ENCODE measurements around the gene SCGB2A2.

The SCGB2A2 gene

GRCh38 chr11:62269654-62270278 is at the start of gene SCGB2A2:
Gene SCGB2A2 (plus strand): TSS chr11:62270158. CDS start chr11:62270217, 59 bp downstream.
- peak; percentile 78 for DNase-seq (ENCODE audit: low read depth)
- TF ChIP-seq, protein P1, sequence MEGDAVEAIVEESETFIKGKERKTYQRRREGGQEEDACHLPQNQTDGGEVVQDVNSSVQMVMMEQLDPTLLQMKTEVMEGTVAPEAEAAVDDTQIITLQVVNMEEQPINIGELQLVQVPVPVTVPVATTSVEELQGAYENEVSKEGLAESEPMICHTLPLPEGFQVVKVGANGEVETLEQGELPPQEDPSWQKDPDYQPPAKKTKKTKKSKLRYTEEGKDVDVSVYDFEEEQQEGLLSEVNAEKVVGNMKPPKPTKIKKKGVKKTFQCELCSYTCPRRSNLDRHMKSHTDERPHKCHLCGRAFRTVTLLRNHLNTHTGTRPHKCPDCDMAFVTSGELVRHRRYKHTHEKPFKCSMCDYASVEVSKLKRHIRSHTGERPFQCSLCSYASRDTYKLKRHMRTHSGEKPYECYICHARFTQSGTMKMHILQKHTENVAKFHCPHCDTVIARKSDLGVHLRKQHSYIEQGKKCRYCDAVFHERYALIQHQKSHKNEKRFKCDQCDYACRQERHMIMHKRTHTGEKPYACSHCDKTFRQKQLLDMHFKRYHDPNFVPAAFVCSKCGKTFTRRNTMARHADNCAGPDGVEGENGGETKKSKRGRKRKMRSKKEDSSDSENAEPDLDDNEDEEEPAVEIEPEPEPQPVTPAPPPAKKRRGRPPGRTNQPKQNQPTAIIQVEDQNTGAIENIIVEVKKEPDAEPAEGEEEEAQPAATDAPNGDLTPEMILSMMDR (IDR thresholded peaks at IDR 0.05; ENCODE audit: insufficient read depth, low read depth, low read length, missing control alignments), result peak; percentile 47
- H3K4me3 ChIP-seq (ENCODE audit: low read length), result no peak within 1 kb of the TSS

- TF ChIP-seq, protein P1 (IDR thresholded peaks at IDR 0.05; ENCODE audit: insufficient read depth, low read depth, low read length, missing control alignments), result no peak
- DNase-seq (ENCODE audit: low read depth), result no peak
Observed at GRCh38 chr11:62221498-62221897, 48.5 kb upstream of the SCGB2A2 start.

DNA sequence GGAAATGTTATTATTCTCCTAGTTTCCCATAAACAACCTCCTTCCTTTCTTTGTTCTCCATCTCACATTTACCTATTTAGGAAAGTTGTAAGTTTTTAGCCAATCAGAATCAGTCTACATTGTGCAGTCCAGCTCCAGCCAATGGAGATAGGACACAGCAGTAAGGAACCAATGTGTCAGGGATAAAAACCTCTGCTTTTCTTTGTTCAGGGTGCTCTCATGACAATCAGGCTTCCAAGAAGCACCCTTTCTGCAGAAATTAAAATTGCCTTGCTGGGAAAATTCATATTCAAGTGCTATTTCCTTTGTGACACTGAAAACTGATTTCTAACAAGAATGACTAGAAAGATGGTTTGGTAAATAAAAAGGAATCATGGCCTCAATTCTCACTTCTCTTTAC is 46.9 kb upstream of the SCGB2A2 start:
- no peak for DNase-seq (ENCODE audit: low read depth)
- no peak overlapping the region for H3K4me3 ChIP-seq (ENCODE audit: low read length)
- TF ChIP-seq, protein P1 (IDR thresholded peaks at IDR 0.05; ENCODE audit: insufficient read depth, low read depth, low read length, missing control alignments), result no peak

More at GRCh38 chr11:62221498-62221897, 48.5 kb upstream of the SCGB2A2 start:
- no peak overlapping the region for H3K4me3 ChIP-seq (ENCODE audit: low read length)

DNA sequence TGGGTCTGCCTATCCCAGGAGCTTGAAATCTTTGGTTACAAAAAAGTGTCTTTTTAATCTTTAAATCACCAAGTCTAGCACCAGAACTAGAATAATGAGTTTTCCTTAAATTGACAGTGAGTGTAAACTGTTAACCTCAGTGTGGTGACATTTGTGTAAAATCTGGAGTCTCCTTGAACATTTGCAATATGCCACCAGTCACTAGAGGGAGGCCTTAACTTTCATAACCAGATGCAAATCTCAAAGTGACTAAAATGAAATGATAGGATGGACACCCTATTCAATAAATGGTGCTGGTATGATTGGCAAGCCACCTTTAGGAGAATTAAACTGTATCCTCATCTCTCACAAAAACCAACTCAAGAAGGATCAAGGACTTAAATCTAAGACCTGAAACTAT is 36.2 kb upstream of the SCGB2A2 start:
- peak; percentile 6 for DNase-seq (ENCODE audit: low read depth)
- TF ChIP-seq, protein P1 (IDR thresholded peaks at IDR 0.05; ENCODE audit: insufficient read depth, low read depth, low read length, missing control alignments), result no peak
- H3K4me3 ChIP-seq (ENCODE audit: low read length), result no peak overlapping the region

GRCh38 chr11:62236187-62236586 is 33.8 kb upstream of the SCGB2A2 start:
- TF ChIP-seq, protein P1 (IDR thresholded peaks at IDR 0.05; ENCODE audit: insufficient read depth, low read depth, low read length, missing control alignments), result no peak
- no peak overlapping the region for H3K4me3 ChIP-seq (ENCODE audit: low read length)
- DNase-seq (ENCODE audit: low read depth), result no peak

DNA sequence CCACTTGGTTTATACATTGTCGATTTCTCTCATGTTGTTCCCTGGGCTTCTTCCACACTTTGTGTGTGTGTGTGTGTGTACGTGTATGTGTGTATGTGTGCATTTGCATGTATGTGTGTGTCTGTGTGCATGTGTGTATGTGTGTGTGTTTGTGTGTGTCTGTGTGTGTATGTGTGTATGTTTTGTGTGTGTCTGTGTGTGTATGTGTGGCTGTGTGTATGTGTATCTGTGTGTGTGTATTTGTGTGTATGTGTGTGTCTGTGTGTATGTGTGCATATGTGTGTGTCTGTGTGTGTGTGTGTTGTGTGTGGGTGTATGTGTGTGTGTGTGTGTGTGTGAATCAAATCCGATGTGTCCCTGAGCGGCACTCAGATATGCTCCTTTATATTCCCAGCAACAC is 32.5 kb upstream of the SCGB2A2 start:
- TF ChIP-seq, protein P1 (IDR thresholded peaks at IDR 0.05; ENCODE audit: insufficient read depth, low read depth, low read length, missing control alignments), result no peak
- no peak for DNase-seq (ENCODE audit: low read depth)

GRCh38 chr11:62238151-62238550 is 31.8 kb upstream of the SCGB2A2 start:
- TF ChIP-seq, protein P1 (IDR thresholded peaks at IDR 0.05; ENCODE audit: insufficient read depth, low read depth, low read length, missing control alignments), result no peak
- no peak for DNase-seq (ENCODE audit: low read depth)
- no peak overlapping the region for H3K4me3 ChIP-seq (ENCODE audit: low read length)

More for the DNA sequence above, 32.5 kb upstream of the SCGB2A2 start:
- no peak overlapping the region for H3K4me3 ChIP-seq (ENCODE audit: low read length)

Data from epithelial cell of esophagus (primary cell).